Activated CD4-positive, CD25-positive, alpha-beta regulatory T cell treated with anti-CD3 and anti-CD28 coated beads, Interleukin-2, amount 50 U/mL, for 72 hours (primary cell): Measurements from ENCODE around the gene ALAD.
A peak's percentile ranks its signal among the peaks of the same experiment; 100 is the strongest.
"Not testable (repeated sequence)": the region's sequence is repeated elsewhere in the genome, so short reads cannot be mapped to it uniquely, and the experiment has no call there.

Experiments
- DNase-seq: peaks from one replicate; pipeline ENCODE4 v3.0.0; 2021

ALAD gene

GRCh38 chr9:113372059-113372458, 29.0 kb downstream of the ALAD start:
- no peak for DNase-seq

GRCh38 chr9:113370806-113371325, 30.2 kb downstream of the ALAD start:
- DNase-seq, result no peak

DNA sequence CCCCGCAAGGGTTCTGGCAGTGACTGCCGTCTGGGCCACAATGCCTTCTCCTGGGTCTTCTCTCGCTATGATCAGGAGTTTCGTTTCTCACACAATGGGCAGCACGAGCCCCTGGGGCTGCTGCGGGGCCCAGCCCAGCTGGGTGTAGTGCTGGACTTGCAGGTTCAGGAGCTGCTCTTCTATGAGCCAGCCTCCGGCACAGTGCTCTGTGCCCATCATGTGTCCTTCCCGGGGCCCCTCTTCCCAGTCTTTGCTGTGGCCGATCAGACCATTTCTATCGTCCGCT, 31.3 kb downstream of the ALAD start:
- DNase-seq, result no peak

DNA sequence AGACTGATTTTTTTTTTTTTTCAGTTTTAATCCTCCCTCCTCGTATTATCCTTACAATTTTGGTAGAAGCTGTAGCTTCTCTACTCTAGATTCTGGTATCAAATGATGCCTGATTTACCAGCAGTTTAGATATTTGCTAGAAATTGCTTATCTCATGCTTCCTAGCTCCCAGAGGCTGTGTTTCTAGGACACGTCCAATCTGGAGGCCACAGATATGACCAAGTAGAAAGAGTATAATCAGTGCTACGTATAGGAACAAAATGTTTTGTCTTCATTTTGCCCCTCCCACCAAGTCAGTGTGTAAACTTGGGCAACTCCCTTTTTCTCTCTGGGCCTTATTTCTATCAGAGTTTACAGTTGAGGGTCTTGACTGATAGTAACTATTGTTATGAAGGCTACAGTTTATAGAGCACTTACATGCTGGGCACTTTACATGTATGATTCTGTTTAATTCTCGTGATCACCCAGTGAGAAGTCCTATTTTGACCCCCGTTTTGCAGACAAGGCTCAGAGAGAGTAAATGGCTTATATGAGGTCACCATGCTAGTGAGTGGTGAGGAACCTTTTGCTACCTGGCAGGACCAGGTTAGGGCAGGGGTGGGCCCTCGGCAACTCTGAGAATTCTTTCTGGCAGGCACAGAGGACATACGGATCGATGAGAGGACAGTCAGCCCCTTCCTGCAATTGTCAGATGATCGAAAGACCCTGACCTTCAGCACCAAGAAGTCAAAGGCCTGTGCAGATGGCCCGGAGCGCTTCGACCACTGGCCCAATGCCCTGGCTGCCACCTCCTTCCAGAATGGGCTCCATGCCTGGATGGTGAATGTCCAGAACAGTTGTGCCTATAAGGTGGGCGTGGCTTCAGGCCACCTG, 31.9 kb downstream of the ALAD start:
- no peak for DNase-seq

DNA sequence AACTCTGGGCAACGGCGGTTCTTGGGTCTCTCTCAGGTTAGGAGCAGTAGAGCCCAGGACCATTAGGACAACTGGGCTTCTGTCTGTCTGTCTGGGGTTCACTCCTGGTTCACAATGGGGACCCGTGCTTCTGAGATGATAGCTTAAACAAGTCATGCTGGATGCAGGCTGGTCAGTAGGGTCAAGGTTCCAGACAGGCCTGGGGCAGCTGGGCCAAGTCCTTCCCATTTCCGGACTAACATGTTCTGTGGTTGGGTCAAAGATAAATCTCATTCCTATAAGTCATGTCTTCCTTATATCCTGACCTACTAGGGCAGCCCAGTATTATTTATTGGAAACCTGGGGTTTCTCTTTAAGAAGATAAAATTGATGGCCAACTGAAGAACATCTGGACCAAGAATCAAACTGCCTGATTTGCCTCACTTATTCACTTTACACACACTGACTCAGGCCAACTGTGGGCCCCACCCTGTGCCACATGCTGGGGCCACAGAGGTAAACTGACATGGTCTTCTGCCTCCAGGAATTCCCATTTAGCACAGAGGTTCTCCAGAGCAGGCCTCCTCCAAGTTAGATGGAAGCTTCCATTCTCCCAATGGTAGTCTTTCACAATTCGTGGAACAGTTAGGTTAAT, 32.6 kb downstream of the ALAD start:
- no peak for DNase-seq

- DNase-seq, result not testable (repeated sequence)
Measured at GRCh38 chr9:113365652-113366051, 35.4 kb downstream of the ALAD start.

GRCh38 chr9:113364951-113365350, 36.1 kb downstream of the ALAD start:
- DNase-seq, result no peak

GRCh38 chr9:113363336-113363735, 37.7 kb downstream of the ALAD start:
- no peak for DNase-seq

DNA sequence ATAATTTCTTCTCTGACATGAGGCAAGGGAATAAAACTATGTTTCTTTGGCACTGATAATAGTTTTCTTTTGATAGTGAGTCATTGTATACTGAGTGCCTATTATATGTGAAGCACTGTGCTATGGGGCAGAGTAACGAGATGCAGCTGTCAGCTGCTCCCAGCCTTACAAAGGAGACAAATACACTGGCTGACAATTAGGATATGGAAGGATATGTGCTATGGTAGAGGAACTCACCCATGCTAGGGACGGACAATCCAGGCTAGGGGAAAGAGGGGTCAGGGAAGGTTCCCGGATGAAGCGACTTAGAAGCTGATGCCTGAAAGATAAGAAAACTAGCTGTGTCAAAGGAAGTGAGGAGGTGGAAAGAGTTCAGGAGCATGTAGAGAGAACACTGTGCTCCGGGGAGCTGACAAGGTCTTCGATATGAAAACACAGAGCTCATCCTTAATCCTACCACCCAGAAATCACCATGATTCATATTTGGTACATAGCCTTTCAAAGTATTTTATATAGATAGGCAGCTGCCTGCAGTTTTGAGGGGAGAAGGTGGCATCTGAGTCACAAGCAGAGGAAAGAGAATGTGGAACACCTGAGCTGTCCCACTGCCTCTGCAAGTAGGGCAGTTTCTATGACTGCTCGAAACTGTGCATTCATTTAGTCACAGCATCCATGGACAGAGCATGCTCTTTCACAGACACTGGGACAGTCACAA, 39.6 kb downstream of the ALAD start:
- no peak for DNase-seq

DNA sequence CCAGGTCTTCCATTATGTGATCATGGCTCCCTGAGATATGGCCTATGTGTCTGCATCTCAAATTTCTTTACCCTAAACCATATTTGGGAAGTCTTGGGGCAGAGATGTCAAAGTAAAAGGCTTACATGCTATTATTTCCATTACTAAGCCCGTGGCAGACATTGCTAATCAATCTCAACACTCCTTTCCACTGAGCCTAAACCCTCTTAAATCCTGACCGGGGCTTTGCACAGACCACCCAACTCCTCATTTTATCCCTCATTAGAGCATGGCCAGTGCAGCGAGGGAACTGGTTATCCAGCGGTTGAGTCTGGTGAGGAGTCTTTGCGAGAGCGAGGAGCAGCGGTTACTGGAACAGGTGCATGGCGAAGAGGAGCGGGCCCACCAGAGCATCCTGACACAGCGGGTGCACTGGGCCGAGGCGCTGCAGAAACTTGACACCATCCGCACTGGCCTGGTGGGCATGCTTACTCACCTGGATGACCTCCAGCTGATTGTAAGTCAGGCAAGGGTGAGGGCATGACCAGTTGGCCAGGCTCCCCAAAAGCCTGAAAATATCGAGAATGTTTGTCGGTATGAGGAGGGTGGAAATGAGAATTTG, 40.7 kb downstream of the ALAD start:
- DNase-seq, result no peak

DNA sequence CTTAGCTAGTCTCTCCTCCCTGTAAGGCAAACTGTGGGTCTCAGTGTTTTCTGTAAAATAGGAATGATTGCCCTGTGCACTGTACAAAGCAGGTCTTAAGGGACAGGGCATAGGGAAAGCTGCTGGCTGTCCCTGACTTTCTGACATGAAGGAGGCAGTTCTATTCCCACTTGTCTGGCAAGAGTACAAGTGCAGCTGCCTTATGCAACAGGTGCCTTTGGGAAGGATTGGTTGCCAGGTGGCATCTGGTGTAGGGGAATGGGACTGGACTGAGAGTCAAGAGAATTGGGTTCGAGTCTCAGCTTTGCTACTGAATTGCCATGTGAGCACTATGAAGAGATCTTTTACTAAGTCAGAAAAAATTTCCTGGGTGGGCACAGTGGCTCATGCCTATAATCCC, 41.7 kb downstream of the ALAD start:
- no peak for DNase-seq

DNA sequence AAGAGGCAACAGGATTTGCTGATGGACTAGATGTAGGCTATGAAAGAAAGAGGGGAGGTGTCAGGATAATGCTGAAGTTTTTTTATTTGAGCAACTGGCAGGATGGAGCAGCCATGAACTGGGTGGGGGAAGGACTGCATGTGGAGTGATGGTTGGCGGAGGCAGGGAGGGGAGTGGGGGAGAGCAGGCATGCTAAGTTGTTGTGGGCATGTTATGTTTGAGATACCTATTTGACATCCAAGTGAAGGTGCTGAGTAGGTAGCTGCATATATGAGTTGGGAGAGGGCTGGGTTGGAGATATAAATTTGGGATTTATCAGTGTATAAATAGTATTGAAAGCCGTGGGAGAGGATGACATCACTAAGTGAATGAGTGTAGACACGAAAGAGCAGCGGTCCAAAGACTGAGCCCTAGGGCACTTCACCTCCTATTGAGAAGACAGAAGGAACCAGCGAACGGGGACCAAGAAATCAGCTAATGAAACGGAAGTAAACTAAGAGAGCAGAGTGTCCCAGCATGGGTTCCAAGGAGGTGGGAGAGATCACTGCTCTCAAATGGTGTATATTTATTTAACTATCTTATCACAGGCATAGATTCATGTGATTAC, 44.3 kb downstream of the ALAD start:
- no peak for DNase-seq

GRCh38 chr9:113355040-113355596, 46.0 kb downstream of the ALAD start:
- no peak for DNase-seq

DNA sequence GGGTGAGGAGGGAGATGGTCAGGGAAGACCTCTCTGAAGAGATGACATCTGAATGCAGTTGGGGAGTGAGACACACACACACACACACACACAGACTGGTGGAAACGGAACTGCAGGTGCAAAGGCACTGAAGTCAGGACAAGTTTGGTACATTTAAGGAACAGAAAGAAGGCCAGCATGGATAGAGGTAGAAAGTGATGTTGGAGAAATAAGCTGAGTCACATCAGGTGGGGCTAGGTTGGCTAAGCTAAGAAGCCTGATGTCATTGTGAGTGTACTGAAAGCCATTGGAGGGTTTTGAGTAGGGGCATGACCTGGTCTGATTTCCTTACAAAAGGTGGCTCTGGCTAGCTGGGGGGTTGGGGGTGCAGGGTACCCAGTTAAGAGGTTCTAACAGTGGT, 48.7 kb downstream of the ALAD start:
- no peak for DNase-seq

GRCh38 chr9:113352006-113352405, 49.1 kb downstream of the ALAD start:
- DNase-seq, result no peak

- DNase-seq, result no peak
Measured at GRCh38 chr9:113350937-113351336, 50.1 kb downstream of the ALAD start.

DNA sequence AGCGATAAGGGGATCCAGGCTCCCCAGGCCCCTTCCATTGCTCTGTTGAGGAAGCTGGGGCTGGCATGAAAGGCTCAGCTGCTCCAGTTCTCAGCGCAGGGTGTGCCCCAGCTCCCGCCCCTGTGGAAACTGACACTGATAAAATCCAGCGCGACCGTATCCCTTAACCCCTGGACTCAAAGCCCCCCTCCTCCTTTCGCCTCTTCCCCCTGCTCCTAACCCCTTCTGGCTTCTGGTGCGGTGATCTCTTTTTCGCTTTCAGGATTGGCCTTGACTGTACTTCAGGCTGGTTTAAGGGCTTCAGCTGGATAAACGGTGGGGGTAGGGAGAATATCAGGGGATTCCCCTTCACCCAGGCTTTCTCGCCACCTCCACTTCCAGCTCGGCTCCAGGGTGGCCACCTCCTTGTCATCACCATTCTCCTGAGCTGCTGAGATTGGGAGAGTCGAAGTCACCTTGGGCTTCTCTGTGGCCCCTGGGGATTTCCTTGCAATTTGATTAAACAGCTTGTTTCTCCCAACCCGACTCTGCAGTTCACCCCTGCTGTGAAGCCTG, 50.9 kb downstream of the ALAD start:
- no peak for DNase-seq

GRCh38 chr9:113349445-113350094, 51.5 kb downstream of the ALAD start, which contains the start of gene BSPRY:
Gene BSPRY (plus strand): TSS chr9:113349541. CDS start chr9:113349580, 39 bp downstream.
- peak; percentile 45 for DNase-seq

- DNase-seq, result no peak
Measured at GRCh38 chr9:113349066-113349444, 52.0 kb downstream of the ALAD start.

DNA sequence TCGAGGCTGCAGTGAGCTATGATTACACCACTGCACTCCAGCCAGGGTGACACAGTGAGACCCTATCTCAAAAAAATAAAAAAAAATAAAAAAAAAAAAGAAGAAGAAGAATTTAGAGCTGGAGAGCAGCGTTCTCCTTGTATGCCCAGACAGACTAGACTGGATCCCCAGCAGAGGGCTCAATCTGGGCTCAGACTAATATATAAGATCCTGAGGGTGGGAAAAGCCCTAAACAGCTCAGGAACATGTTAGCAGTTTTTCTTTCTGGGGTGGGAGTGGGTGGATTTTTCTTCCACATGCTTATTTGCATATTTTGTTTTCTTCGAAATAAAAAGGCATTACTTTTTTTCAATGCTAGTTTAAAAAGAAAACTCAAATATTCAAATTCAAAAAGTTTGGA, 52.6 kb downstream of the ALAD start:
- DNase-seq, result no peak

DNA sequence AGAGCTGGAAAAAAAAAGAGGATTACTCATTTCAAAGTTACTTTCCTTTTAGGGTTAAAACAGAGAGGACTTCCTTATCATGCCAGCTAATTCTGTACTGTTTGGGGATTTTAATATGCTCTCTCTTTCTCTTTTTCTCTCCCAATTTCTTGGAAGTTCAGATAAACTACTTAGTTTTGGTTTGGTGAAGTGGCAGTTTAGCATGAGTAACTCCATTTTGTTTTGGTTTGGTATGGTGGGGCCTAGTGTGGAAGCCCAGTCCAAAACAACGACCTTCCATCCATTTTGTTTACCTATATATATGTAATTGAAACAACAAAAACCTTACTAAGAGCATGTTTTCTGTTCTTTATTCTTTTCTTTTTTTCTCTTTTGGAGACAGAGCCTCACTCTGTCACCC, 55.4 kb downstream of the ALAD start:
- no peak for DNase-seq

GRCh38 chr9:113345190-113345589, 55.9 kb downstream of the ALAD start:
- DNase-seq, result no peak
